ENCODE measurements around the gene RNU7-1.

The RNU7-1 gene

DNA sequence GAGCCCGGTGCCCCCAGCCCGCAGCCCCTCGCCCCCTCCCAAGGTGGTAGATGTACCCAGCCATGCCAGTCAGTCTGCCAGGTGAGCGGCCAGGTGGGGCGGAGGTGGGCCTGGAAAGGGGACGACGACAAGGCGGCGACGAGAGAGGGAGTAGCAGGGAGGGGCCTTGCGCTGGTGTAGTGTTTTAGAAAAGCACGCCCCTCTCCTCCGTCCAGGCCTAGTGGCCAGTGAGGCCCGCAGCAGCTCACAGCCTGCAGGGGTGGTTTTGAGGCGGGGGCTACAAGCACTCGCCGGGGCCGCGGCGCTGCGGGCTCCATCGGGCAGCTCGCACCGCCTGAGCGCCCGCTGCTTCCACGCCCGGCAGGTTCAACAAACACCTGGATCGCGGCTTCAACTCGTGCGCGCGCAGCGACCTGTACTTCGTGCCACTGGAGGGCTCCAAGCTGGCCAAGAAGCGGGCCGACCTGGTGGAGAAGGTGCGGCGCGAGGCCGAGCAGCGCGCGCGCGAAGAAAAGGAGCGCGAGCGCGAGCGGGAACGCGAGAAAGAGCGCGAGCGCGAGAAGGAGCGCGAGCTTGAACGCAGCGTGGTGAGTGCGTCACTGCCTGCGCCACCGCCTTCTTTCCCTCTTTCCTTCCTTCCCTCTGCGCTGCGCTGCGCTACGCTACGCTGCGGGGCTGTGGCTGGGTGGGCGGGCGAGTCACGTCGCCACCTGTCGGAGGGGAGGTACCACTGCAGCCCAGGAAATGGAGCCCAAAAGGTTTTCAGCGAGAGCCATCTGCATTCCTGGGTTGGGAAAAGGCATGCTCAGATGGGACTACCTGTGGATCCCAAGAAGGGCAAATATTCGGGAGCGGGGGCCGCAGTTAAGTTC, 5.9 kb upstream of the RNU7-1 start:
- peak; percentile 90 for DNase-seq (ENCODE audit: low read depth)

DNA sequence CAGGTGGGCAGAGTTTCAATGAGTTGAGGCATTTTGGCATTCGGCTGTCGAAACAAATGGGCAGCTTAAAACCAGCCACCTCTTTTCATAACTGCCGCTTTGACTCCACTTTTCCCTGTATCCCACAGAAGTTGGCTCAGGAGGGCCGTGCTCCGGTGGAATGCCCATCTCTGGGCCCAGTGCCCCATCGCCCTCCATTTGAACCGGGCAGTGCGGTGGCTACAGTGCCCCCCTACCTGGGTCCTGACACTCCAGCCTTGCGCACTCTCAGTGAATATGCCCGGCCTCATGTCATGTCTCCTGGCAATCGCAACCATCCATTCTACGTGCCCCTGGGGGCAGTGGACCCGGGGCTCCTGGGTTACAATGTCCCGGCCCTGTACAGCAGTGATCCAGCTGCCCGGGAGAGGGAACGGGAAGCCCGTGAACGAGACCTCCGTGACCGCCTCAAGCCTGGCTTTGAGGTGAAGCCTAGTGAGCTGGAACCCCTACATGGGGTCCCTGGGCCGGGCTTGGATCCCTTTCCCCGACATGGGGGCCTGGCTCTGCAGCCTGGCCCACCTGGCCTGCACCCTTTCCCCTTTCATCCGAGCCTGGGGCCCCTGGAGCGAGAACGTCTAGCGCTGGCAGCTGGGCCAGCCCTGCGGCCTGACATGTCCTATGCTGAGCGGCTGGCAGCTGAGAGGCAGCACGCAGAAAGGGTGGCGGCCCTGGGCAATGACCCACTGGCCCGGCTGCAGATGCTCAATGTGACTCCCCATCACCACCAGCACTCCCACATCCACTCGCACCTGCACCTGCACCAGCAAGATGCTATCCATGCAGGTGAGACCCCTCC, 5.0 kb upstream of the RNU7-1 start:
- DNase-seq (ENCODE audit: low read depth) = no peak

DNA sequence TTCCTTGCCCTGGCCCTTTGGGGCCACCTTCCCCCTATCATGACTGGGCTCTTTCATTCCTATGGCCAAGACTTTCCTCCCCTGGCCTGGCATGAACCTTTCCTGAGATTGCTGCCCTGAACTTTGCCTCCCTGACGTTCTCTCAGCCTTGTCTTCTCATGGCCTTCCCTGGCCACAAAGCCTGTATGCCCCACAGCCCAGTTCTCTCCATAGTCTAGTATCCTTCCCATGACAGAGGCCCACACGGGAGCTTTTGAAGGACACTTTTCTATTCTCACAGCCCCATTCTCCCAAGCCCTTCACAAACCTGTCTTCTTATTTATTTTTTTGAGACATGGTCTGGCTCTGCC, 4.5 kb upstream of the RNU7-1 start:
- DNase-seq (ENCODE audit: low read depth) = no peak

DNA sequence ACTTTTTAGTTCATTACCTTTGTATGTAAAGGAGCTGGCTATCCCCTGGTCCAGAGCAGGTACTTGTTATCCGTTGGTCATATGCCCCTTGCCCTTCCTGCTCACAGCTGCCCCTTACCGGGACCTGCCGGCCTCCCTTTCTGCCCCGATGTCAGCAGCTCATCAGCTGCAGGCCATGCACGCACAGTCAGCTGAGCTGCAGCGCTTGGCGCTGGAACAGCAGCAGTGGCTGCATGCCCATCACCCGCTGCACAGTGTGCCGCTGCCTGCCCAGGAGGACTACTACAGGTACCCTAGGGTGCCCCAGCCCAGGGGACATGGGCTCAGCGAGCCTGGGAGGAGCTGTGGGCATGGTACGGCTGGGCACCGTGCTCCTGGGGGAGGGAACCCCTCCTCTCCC, 2.3 kb upstream of the RNU7-1 start:
- DNase-seq (ENCODE audit: low read depth) = no peak

DNA sequence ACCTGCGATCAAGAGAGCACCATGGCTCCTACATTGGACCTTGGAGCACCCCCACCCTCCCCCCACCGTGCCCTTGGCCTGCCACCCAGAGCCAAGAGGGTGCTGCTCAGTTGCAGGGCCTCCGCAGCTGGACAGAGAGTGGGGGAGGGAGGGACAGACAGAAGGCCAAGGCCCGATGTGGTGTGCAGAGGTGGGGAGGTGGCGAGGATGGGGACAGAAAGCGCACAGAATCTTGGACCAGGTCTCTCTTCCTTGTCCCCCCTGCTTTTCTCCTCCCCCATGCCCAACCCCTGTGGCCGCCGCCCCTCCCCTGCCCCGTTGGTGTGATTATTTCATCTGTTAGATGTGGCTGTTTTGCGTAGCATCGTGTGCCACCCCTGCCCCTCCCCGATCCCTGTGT, 1.8 kb upstream of the RNU7-1 start:
- DNase-seq (ENCODE audit: low read depth) = no peak

DNA sequence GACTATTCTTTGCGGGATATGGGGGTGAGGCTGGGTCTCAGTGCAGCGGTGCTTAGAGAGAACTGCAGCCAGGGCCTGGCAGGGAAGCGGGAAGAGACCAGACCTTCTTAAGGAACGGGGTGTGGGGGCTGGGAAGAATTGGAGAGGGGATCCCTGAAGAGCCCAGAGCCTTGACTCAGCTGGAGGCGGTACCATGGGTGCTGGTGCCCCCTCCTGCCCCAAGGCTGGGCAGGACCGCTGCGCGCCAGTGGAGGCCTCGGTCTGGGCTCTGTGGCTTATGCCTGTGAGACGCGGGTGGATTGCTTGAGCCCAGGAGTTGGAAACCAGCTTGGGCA, 1.3 kb upstream of the RNU7-1 start:
- no peak for DNase-seq (ENCODE audit: low read depth)

DNA sequence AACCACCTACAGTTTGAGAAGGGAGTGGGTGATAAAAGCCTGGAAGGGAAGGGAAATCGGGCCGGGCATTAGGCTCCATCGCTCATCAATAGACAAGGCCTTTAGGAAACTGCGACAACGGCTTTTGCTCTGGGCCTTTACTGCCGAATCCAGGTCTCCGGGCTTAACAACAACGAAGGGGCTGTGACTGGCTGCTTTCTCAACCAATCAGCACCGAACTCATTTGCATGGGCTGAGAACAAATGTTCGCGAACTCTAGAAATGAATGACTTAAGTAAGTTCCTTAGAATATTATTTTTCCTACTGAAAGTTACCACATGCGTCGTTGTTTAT, 261 bp upstream of the RNU7-1 start:
- no peak for DNase-seq (ENCODE audit: low read depth)

DNA sequence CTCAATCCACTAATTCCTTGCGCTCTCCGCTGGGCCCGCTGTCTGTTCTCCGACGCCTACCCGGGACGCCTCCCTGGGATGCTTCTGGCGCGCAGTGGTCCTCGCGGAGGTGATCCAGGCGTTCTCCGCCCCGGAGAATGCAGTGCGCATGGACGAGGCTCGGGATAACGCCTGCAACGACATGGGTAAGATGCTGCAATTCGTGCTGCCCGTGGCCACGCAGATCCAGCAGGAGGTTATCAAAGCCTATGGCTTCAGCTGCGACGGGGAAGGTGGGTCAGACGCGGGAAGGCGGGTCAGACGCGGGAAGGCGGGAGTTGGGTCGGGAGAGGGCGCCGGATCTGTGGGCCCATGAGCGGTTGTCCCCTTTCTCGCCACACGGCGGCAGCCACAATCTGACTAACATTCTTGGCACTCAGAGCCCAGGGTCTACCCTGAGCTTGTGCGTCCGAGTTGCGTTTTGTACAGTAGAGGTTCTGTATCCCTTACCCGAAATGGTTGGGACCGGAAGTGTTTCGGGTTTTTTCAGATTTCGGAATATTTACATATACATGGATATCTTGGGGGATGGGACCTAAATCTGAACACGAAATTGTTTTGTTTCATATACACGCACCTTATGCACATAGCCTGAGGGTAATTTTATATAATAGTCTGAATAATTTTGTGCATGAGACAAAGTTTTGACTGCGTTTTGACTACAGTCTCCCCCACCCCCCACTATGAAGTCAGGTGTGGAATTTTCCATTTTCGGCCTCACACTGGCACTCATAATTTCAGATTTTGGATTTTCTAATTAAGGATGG, 968 bp downstream of the RNU7-1 start:
- peak; percentile 77 for DNase-seq (ENCODE audit: low read depth)

DNA sequence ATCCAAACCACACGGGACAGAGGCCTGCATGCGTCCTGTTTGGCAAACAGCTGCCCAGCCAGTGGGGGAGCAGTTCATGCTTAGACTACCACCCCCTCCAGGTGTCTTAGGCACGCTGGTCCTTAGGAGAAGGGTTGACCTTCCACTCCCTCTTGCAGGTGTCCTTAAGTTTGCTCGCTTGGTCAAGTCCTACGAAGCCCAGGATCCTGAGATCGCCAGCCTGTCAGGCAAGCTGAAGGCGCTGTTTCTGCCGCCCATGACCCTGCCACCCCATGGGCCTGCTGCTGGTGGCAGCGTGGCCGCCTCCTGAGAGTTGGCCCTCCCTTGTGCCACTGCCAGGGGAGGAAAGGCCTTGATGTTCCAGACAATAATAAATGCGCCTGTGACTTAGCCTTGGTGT, 2.0 kb downstream of the RNU7-1 start:
- DNase-seq (ENCODE audit: low read depth) = no peak

DNA sequence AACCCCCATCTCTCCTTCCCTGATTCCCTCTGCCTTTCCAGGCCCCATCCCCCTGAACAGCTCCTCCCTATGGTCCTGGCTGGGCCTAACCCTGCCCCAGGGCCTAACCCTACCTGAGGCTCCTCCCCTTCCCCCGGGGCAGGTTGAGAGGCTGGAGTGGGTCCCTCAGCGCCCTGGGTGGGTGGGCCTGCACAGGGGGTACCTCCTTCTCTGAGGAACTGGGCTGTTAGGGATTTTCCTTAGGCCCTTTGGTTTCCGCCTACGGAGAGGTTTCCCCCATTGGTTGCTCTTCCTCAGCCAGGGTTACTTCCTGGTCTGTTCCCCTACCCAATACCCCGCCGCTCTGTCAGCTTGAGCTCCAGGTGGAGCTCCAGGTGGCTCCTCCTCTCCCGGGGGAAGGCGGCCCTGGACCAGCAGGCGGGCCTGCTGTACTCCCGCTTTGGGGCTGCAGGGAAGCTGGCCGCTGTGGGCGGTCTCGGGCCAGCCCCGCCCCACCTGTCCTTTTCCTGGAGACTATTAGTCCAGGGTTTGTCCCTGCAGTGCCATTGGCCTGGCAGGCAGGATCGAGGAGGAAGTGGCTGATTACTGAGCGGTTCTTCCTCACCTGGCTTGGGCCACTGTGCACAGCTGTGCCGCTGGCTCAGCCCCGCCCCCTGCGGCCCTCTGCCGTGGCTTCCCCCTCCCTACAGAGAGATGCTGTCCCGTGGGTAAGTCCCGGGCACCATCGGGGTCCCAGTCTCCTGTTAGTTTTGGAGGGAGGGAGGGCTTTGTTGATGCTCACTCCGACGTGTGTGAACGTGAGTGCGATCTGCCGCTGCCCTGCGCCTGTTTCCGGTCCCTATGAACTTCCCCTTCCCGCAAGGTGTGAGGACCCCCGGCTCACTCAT, 2.7 kb downstream of the RNU7-1 start:
- no peak for DNase-seq (ENCODE audit: low read depth)

DNA sequence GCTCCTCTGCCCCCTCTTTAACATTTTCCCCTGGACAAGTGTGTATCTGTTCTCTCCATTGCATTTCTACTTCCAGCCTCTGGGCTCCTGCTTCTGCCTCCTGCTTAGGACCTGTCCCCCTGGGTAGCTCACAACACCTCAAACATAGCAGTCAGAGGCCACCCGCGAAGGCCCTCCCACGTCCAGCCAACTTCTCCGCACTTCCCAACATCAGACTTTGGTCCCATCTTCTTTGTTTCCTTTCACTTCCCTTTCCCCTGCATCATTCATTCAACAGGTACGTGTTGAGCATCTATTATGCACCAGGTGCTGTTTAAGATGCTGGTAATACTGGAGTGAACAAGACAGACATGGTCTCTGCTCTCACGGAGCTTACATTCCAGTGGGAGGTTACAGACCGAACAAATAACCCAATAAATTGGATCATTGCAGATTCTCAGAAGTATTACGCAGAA, 3.3 kb downstream of the RNU7-1 start:
- DNase-seq (ENCODE audit: low read depth) = no peak

DNA sequence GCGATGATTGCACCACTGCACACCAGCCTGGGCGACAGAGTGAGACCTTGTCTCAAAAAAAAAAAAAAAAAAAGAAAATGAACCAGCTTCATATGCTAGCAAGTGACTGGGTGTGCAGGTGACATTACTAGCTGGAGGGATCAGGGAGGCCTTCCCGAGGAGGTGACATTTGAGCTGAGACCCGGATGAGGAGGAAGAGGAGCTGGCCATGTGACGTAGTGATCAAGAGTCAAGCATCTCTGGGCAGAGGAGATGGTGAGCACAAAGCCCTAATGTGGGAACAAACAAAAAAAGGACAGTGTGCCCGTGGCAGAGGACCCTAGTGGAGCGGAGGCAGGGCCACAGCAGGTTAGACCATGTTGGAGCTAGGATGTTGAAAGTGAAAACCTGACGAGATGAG, 4.0 kb downstream of the RNU7-1 start:
- no peak for DNase-seq (ENCODE audit: low read depth)

DNA sequence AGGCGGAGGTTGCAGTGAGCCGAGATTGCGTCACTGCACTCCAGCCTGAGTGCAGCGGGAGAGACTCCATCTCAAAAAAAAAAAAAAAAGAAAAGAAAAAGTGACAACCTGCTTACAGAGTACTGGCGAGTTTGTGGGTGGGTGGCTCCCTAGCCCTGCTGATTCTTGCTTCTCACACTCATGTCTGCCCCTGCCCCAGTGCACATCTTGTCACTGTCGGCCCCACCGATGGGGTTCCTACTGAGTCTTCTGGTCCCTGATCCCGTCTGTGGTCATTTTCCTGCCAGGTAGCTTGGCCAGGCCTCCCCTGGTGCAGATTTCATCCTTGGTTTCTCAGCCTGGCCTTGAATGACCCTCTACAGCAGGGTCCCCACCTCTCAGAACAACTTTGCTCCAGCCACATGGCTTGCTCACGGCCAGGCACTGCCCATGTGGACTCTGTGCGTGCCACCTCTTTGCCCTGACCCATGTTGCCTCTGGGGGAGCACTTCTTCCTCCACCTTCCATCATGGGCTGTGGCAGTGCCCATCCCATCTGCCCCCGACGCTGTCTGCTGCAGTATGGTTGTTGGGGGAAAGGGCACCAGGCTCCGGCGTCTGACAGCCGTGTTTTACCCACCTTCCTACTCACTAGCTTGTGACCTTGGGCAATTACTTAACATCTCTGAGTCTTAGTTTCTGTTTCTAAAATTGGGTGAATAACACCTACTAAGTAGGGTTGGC, 5.4 kb downstream of the RNU7-1 start:
- no peak for DNase-seq (ENCODE audit: low read depth)

DNA sequence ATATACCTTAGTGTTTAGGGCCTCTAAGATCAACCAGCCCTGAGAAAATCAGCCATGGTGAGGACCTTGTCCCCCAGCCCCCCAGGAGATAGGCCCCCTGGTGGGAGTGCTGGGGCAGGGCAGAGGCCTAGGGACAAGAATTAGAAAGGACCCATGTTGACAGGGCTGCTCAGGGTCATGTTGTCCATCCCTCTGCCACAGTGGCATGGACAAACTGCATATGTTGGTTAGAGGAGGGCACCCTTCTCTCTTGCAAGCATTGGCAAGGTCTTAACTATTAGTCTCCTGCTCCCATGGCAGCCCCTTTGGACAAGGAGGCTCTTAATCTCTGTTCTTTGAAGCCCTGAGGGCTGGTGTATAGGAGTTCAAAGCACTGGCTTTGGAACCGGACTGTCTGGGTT, 6.8 kb downstream of the RNU7-1 start:
- DNase-seq (ENCODE audit: low read depth) = no peak

DNA sequence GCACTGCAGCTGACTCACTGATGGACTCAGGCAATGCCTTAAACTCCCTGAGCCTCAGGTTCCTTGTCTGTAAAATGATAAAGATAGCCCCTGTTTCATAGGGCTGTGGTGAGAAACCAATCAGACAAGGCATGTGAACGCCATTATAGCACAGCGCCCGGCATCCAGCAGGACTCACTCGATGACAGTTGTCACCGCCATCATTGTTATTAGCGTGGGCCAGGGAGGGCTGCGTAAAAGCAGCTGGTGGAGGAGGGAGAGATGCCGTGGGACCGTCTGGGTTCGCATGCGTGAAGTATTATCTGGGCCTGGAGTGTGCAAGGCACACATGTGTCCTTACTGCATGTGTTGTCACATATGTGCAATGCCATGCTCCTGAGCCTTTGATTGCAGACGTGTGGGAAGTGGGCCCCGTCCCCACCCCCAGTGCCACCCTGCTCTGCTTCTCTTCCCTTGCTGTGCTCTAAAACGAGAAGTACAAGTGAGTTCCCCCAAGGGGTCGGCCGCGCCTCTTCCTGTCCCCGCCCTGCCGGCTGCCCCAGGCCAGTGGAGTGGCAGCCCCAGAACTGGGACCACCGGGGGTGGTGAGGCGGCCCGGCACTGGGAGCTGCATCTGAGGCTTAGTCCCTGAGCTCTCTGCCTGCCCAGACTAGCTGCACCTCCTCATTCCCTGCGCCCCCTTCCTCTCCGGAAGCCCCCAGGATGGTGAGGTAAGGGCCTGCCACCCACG, 7.4 kb downstream of the RNU7-1 start, which contains the start of gene PTPN6:
Gene PTPN6, plus strand, starts transcription at position 546 of the 730 bp plus-strand sequence. Its CDS starts 157 bp downstream, at position 703.
- no peak for DNase-seq (ENCODE audit: low read depth)

DNA sequence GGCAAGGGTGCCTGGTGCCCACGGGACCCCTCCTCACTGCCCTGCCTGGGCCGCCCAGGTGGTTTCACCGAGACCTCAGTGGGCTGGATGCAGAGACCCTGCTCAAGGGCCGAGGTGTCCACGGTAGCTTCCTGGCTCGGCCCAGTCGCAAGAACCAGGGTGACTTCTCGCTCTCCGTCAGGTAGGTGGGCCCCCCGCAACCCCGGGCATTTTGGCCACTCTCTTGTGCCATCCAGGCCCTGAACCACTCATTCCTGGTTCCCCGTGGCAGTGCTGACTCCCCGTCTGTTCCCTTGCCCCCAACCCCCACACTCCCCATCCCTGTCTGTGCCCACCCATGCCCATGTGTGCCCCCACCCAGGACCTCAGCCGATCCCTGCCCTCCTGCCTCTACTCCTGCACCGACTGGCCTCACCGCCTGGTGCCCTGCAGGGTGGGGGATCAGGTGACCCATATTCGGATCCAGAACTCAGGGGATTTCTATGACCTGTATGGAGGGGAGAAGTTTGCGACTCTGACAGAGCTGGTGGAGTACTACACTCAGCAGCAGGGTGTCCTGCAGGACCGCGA, 8.0 kb downstream of the RNU7-1 start:
- DNase-seq (ENCODE audit: low read depth) = no peak

DNA sequence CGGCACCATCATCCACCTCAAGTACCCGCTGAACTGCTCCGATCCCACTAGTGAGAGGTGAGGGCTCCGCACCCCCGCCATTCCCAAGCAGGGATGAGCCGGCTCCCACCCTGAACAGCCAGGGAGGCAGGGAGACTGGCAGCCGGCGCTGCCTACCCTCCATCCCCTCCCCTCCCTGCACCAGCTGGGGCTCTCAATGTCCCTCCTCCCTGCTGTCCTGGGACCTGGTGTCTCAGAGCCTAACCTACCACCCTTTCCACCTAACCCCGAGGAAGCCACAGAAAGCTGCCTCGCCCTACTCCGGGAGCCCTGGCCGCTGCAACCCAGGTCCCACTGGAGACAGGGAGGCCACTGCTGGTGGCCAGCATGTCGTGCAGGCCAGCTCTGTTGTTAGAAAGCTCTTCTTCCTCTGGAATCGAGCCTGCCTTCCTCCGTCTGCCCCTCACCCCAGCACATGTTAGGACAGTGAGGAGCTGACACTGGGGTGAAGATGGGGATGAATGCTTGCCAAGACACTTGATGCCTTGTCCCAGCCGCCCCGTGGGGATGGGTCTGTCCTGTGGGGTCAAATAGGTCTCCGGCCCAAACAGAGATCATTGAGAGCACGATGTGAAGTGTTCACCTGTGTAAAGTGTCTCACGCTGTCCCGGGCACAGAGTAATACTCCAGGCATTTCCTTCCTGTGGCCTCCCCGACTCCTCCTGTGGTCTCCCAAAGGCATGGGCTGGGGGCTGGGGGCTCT, 8.7 kb downstream of the RNU7-1 start:
- no peak for DNase-seq (ENCODE audit: low read depth)

DNA sequence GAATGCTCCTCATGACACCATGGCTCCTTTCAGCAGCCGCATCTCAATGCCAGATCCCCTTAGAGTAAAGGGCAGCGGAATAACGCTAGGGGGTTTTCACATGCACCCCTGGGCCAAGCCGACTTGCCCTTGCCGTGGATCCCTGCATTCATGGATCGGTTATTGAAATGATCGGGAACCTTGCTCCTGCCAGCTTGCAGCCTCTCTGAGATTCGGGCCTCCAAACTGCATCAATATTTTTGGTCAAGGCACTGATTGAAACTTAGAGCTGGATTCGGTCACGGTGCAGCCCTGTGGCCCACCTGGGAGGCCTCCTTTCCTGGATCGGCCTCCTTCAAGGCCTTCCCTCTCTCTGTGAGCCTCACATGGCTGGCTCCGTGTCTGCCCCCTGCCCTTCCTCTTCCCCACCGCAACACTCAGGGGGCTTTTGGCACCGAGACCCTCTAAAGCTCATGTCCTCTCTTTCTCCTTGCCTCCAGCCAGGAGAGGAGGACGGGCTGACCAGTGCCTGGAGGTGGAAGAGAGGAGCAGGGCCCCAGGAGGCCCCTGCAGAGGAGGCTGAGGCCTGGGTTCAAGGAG, 9.3 kb downstream of the RNU7-1 start:
- no peak for DNase-seq (ENCODE audit: low read depth)
